Heart right ventricle (tissue), 16 donors: ENCODE measurements around the gene IMPG2. TPM values are rescaled to one million over a fixed set of nuclear protein-coding genes. Genes with fewer than 3 reads are reported as not detected.

Source experiments
- ATAC-seq, 8 donors: fragments of 200-7000 bp; cut with Tn5 transposase; one replicate each; pipeline ENCODE4 v1.9.1; 2020; ENCODE audit warnings: mild to moderate bottlenecking in 8 of 8, moderate library complexity in 8 of 8, moderate number of reproducible peaks in 1 of 8
- DNase-seq, 2 donors: peaks; one replicate each; pipeline ENCODE4 v3.0.0-alpha.2; 2020
- H3K27ac ChIP-seq, 10 donors: fragments of 200-600 bp; sonication (generic) in 2 of 10; one replicate each; pipeline versions ENCODE4 v1.5.0 to v1.8.0; 2020 to 2022; ENCODE audit warnings: mild to moderate bottlenecking in 3 of 10
- H3K27me3 ChIP-seq, 7 donors: fragments of 200-600 bp; one replicate each; pipeline ENCODE4 v1.8.0; 2021 to 2022; ENCODE audit warnings: mild to moderate bottlenecking in 2 of 7
- H3K36me3 ChIP-seq, 9 donors: fragments of 200-600 bp; sonication (generic) in 1 of 9; one replicate each; pipeline versions ENCODE4 v1.5.0 to v1.8.0; 2020 to 2022; ENCODE audit warnings: mild to moderate bottlenecking in 2 of 9
- H3K4me1 ChIP-seq, 9 donors: fragments of 200-600 bp; sonication (generic) in 1 of 9; one replicate each; pipeline versions ENCODE4 v1.5.0 to v1.8.0; 2020 to 2022; ENCODE audit warnings: mild to moderate bottlenecking in 4 of 9
- H3K4me3 ChIP-seq, 10 donors: fragments of 200-600 bp; sonication (generic) in 2 of 10; one replicate each; pipeline versions ENCODE4 v1.5.0 to v1.8.0; 2020 to 2022; ENCODE audit warnings: mild to moderate bottlenecking in 7 of 10, moderate library complexity in 2 of 10
- H3K9me3 ChIP-seq, 11 donors: fragments of 200-600 bp in 10 of 11; sonication (generic) in 2 of 11; one replicate each; pipeline versions ENCODE4 v1.5.0 to v1.8.0; 2013 to 2022; ENCODE audit warnings: mild to moderate bottlenecking in 2 of 11, control low read depth in 1 of 11, moderate library complexity in 1 of 11
- WGBS, 2 donors: extraction: QIAGEN DNeasy Blood & Tissue Kit; methylation state at CpG; one replicate each; pipeline ENCODE4 v1.1.7; 2013; ENCODE audit warnings: inconsistent platforms in 1 of 2; 5-methylcytosine and 5-hydroxymethylcytosine counted together
- intact Hi-C, 10 donors: fragments of 100-400 bp; cut with DNase I; formaldehyde crosslinking; loops; one replicate each; pipeline versions ENCODE4 v1.11.1 to v1.14.2; 2022
- polyA plus RNA-seq, 2 donors: library from polyadenylated mRNA; stranded (reverse); fragments of 200-250 nt; gene quantifications; one replicate each; pipeline ENCODE4 v1.2.3, GENCODE V29; 2013
- total RNA-seq, 10 donors: library from RNA; stranded (reverse); fragmentation: NEBNext Ultra II Directional in 3 of 10; extraction: Animal tissue kit (Norgen Biotek cat#: 25700) in 3 of 10; gene quantifications; one replicate each; pipeline versions ENCODE4 v1.2.1 to v1.2.4, GENCODE V29; 2021 to 2023
- TF ChIP-seq, protein P1 (sequence below), 9 donors: fragments of 200-600 bp; sonication (generic) in 2 of 9; IDR thresholded peaks; one replicate each; pipeline versions ENCODE4 v1.5.0 to v1.8.0; 2021 to 2022; ENCODE audit warnings: antibody characterized with exemption in 9 of 9, mild to moderate bottlenecking in 5 of 9, moderate library complexity in 1 of 9
- donor health status: Arrhythmogenic right ventricular cardiomyopathy.
- donor health status: ischemic (EF 13 %, LVEDD 7.1; RV severe dilation, severe dysfunction).
- donor health status: healthy with polysubstance abuse.
- donor health status: DM: no; HTN: yes; CAD: no.
- donor health status: DM: no; HTN: no; CAD: no.
- donor health status: ischemic (EF 25% LVEDD 6.9; RV normal size, moderate dysfunction).
- donor health status: ischemic (EF 25% LVEDD 5.7; RV mildly dilated, moderate dysfunction).
- donor health status: healthy.
- donor health status: DM: yes; HTN: yes; CAD: no.
- donor health status: Ischemic cardiomyopathy.
- donor health status: ischemic (EF 35%, LVEDD 5.7; RV mildly dilated, moderate dysfunction).
- donor health status: nonischemic (EF 11% LVEDD 7.7; RV severe dilation, severe dysfunction).
- donor health status: DM: yes; HTN: yes; CAD: no.
- donor health status: PGD.
- donor health status: ischemic (EF 29% LVEDD 5.4; RV normal size, mild dysfunction).
- donor health status: nonischemic (EF 23%, LVEDD 6.1; RV moderate dilation, normal function).

Gene IMPG2
- total and polyA plus RNA-seq, 12 donors: 0.04 to 0.40 (median 0.21) TPM; not detected in 1

DNA sequence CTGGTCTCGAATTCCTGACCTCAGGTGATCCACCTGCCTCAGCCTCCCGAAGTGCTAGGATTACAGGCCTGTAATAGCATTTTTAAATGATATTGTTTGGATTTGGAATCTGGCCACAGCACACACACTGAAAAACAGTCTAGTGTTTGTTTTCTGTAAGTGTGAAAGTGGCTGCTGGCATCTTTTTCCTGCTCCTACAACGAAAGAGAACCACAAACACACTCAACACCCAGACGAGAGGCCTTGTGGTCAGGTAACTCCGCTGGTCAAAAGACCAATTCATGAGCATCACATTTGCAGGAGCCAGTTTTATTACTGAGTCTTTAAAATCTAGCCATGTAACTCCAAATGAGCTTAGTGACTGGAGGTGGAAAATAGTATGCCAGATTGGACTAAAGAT, 50.2 kb downstream of the IMPG2 start:
- Histone ChIP-seq H3K36me3 (peaks cover 0 to 18% (median 0%) of the 10 kb centered on the region in 9 donors), H3K4me1 (no peaks in the 10 kb centered on the region), H3K4me3 (no peak overlapping the region), H3K9me3 (peaks cover 0 to 5% (median 1%) of the 10 kb centered on the region in 11 donors), H3K27me3 (no peaks in the 10 kb centered on the region), H3K27ac (no peak overlapping the region)
- ATAC-seq (no peak), DNase-seq (no peak)
- 92 to 96% methylated on average over 5 of the region's 5 CpGs for WGBS, 2 donors
- TF ChIP-seq, protein P1, sequence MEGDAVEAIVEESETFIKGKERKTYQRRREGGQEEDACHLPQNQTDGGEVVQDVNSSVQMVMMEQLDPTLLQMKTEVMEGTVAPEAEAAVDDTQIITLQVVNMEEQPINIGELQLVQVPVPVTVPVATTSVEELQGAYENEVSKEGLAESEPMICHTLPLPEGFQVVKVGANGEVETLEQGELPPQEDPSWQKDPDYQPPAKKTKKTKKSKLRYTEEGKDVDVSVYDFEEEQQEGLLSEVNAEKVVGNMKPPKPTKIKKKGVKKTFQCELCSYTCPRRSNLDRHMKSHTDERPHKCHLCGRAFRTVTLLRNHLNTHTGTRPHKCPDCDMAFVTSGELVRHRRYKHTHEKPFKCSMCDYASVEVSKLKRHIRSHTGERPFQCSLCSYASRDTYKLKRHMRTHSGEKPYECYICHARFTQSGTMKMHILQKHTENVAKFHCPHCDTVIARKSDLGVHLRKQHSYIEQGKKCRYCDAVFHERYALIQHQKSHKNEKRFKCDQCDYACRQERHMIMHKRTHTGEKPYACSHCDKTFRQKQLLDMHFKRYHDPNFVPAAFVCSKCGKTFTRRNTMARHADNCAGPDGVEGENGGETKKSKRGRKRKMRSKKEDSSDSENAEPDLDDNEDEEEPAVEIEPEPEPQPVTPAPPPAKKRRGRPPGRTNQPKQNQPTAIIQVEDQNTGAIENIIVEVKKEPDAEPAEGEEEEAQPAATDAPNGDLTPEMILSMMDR (IDR thresholded peaks at IDR 0.05): no peak
- intact Hi-C loops: no loop called here

GRCh38 chr3:101268971-101269671, 51.3 kb downstream of the IMPG2 start:
- TF ChIP-seq, protein P1 (IDR thresholded peaks at IDR 0.05): no peak
- peaks cover 0 to 15% (median 4%) of the 10 kb centered on the region in 11 donors for H3K9me3 ChIP-seq
- ATAC-seq (peak in 2 of 8 donors; percentile 51 to 58), DNase-seq (no peak)
- intact Hi-C loops: no loop called here
- 54% methylated on average over 3 of the region's 3 CpGs for WGBS, 2 donors
- H3K27ac ChIP-seq: no peak overlapping the region
- no peaks in the 10 kb centered on the region for H3K27me3 ChIP-seq
- no peak overlapping the region for H3K4me3 ChIP-seq
- no peaks in the 10 kb centered on the region for H3K4me1 ChIP-seq
- H3K36me3 ChIP-seq: peaks cover 0 to 12% (median 0%) of the 10 kb centered on the region in 9 donors

- WGBS, 2 donors: 75 to 78% methylated on average over 2 of the region's 2 CpGs
- ATAC-seq: no peak
- no peak for DNase-seq
- H3K9me3 ChIP-seq: peaks cover 0 to 16% (median 4%) of the 10 kb centered on the region in 11 donors
- H3K36me3 ChIP-seq: peaks cover 0 to 9% (median 0%) of the 10 kb centered on the region in 9 donors
- intact Hi-C loops: no loop called here
- no peaks in the 10 kb centered on the region for H3K27me3 ChIP-seq
- TF ChIP-seq, protein P1 (IDR thresholded peaks at IDR 0.05): no peak
- no peak overlapping the region for H3K27ac ChIP-seq
- no peaks in the 10 kb centered on the region for H3K4me1 ChIP-seq
- no peak overlapping the region for H3K4me3 ChIP-seq
Observed at GRCh38 chr3:101268141-101268540, 52.2 kb downstream of the IMPG2 start.

- H3K9me3 ChIP-seq: peaks cover 0 to 16% (median 4%) of the 10 kb centered on the region in 11 donors
- H3K4me3 ChIP-seq: no peak overlapping the region
- intact Hi-C loops: no loop called here
- peaks cover 0 to 4% (median under 1%) of the 10 kb centered on the region in 9 donors for H3K4me1 ChIP-seq
- H3K36me3 ChIP-seq: no peaks in the 10 kb centered on the region
- no peaks in the 10 kb centered on the region for H3K27me3 ChIP-seq
- TF ChIP-seq, protein P1 (IDR thresholded peaks at IDR 0.05): no peak
- DNase-seq (no peak), ATAC-seq (no peak)
- H3K27ac ChIP-seq: no peak overlapping the region
Observed at GRCh38 chr3:101266566-101266965, 53.8 kb downstream of the IMPG2 start.
